NCI-H2029 (cell line): ENCODE data around the gene RAB24.

Experiments used
- DNase-seq: peaks from one replicate; lab custom pipeline; 2025; lab: John Stamatoyannopoulos, UW

RAB24 gene

DNA sequence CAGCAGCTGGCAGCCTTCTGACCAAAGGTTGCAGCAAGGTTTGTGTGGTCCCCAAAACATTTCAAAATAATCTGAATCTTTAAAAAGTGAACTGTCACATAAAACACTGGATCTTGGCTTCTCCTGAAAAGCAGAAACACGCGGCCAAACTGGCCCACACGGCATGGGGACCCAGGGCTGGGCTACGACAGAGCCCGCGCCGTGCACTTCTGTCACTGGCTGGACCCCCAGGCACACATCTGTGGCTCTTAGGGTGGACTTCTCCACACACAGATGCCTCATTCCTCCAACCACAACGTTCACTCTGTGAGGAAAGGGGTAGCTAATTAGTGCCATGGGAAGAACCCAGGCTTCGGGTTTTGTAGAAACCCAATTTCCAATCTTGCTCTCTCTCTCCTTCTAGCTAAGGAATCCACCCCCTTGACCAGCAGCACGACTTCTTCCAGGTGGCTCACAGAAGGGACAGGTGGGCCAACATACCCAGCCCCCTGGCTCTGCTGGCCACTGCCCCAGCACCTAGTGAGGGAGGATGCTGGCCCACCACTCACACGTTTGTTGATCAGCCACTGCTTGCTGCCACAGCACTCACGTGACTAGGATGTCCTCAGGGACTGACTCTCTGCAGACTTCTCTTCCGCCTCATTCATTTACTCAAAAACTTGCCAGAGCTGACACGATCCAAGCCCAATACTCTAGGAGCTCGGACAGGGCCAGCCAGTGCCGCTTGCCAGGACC, 30.1 kb upstream of the RAB24 start:
- DNase-seq, result no peak

DNA sequence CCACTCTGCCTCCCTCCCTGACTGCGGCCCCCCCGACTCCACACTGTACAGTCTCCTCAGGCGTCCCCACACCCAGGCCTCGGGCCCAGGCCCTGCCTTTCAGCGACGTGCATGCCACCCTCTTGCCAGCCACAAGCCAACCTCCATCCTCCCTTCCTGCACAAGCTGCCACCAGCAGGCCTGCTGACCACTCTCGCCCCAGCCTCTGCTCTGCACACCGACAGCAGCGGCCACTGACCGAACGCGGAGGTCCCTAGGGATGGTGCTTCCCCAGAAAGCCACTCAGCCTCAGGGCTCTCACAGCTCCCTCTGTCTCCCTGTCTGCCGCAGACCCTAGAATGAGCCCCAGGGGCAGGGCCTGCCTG, 29.4 kb upstream of the RAB24 start:
- no peak for DNase-seq

DNA sequence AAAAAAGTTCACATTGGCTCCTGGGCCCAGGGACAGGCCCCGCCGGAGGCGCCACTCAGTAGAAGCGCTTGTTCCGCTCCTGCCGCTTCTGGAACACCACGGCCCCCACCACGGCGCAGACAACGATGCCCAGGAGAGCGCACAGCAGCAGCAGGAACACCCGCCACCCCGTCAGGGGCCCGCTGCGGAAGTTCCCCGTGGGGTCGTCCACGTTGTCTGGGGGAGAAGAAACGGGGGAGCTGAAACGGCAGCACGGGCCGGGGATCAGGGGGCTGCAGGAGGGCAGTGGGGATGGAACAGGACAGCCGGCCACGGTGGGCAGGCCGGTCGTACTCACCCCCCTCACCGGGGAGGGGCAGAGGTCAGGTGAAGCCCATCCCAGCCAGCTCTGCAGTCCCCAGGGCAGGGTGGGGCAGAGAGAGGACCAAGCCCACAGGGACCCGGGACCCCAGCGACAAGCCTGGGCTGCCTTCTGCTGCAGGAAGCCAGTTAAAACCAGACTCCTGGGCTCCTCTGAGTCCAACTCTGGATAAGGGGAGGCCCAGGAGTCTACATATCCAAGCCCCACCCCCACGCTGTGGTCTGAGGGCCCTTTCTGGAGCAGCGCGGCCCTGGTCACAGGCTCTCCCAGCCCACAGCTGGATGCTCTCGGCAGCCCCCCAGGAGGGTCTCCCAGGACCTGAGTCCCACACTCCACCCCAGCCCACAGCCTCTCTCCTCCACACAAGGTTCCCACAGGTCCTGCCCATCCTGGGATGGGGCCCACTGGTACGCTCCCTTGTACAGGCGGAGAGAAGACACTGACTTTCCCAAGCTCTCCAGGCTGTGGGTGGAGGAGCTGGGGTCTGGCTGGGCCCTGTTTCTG, 28.7 kb upstream of the RAB24 start:
- DNase-seq, result no peak

DNA sequence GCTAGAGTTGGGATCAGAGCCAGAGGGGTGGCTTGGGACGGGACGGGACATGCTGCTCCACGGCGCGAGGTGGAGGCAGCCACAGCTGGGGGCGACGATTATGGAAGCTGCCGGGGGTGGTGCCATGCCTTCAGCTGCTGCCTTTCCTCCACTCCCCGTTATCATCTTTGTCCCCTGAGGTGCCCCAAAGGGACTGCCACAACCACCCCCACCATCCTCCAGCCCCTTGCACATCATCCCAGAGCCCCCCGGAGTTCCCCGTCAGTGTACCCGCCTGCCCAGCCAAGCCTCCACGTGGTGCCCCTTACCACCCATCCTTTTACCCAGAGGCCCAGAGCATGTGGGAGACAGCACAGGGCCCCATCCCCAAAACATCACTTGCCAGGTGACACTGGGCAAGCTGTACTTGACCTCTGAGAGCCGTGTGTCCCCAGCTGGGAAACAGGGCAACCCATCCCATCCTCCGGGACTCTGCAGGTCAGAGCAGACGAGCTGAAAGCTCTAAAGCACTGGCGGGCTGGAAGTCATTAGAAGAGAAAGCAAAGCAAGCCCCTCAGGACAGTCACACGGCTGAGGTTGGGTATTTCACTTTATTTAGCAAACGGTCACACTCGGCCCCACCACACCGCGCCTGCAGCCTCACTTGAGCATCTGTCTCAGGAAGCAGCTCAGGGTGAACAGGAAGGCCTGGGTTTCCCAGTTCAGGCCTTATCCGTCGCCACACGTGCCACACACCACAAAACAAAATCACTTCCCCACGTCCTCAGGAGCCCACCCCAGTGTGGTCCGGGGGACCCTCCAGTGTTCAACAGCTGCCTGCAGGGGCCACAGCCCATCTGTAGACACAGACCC, 27.7 kb upstream of the RAB24 start:
- no peak for DNase-seq

DNA sequence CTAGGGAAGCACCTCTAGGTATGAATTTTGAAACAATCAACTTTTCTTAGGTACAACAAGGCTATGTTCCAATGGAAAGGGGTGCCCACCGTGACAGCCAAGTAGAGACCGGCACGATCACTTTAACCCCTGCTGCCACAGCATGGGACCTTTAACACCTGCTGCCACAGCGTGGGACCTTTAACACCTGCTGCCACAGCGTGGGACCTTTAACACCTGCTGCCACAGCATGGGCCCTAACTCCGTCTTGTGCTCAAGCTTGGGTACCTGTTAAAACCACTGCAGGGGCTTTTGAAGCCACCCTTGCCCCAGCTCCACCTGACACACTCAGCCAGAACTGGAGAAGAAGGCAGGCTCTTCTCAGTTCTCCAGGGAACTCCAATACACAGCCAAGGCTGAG, 26.4 kb upstream of the RAB24 start:
- no peak for DNase-seq

DNA sequence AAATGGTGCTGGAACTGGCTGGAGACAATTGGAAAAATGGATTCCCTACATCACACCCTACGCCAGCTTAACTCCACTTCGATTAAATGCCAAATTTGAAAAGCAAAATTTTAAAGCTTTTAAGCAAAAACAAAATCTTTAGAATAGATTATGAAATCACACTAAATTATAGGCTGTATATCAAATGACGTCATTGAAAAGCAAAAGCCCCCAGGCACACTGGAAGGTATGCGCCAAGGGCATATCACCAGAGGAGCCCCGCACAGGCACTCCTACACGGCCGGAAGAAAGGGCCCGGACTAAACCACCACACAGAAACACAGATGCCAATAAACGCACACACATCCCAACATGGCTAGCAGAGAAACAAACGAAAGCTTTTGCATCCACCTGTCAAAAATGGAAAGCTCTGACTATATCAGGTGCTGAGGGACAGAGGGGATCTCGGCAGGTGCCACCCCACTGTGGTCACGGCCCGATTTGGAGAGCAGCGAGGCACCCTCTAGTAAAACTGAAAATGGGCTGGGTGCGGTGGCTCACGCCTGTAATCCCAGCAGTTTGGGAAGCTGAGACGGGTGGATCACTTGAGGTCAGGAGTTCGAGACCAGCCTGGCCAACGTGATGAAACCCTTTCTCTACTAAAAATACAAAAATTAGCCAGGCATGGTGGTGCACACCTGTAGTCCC, 25.2 kb upstream of the RAB24 start:
- DNase-seq, result no peak

DNA sequence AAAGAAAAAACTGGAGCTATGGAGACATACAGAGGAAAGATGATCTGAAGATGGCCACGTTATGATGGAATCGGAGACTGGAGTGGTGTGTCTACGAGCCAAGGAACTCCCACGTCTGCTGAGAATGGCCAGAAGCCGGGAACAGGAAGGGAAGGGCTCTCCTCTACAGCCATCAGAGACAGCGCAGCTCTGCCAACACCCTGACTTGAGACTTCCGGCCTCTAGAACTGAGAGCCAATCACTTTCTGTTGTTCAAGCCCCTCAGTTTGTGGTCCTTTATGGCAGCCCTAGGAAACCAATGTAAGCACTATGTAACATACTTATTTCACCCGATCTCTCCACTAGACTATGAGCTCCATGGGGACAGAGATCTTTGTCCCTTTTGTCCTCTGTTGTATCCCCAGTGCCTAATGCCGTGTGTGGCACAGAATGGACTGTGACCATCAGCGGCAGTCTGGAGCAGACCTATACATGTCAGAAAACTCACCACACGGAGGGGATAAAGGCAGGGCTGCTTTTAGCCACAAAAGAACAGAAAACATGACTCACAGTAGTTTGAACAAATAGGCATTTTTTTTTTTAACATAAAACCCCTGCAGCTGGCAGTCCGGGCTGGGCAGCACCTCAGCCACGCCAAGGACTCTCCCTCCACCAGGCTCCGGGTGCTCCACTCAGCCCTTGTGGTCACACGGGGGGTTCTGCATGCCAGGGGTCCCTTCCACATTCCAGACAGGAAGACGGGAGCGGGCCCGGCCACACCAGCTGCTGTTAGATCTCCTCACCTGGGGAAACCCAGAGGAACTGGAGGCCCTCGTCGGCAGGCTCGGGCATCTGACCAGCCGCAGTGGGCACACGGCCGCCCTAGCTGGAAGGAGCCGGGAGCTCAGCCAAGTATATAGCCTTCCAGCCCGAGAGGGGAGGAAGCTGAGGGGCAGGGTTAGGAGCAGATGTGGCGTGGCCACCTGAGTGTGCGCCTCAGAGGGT, 24.3 kb upstream of the RAB24 start:
- no peak for DNase-seq

DNA sequence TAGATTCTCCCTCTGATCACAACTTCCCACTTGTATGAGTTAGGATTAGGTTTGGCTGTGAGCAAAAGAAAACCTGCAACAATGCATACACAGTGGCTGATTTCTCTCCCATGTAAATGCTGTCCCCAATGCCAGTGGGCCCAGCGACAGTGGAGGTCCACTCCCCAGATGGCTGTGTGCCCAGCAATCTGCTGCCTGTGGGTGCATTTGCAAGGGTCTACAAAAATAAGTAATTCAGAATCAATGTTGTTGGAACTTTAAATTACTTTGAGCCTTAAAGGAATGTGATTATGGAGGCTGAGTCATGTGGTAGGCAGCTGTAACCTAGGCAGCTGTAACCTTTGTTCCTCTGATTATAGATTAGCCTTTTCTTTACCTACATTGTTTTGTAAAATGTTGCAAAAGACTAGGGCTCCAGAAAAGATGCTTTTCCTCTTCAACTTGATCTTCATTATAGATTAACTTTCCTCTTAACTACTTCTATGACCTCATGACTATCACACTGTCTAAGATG, 22.4 kb upstream of the RAB24 start:
- no peak for DNase-seq

DNA sequence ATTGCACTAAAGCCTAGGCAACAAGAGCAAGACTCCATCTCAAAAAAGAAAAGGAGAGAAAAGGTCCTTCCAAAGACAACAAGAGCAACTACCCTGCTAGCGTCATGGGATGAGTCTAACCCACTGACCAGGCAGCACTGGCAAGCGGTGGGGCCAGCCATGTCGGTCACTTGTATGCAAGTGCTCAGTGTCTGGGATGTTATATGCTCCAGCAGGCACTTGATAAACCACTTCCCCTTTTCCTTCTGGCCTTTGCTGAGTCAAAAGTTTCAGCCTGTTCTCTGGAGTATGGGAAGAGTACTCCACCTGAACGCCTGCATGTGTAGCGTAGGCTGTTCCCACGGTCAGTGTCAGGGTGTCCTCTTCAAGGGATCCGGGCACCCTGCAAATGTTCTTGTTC, 17.4 kb upstream of the RAB24 start:
- no peak for DNase-seq

DNA sequence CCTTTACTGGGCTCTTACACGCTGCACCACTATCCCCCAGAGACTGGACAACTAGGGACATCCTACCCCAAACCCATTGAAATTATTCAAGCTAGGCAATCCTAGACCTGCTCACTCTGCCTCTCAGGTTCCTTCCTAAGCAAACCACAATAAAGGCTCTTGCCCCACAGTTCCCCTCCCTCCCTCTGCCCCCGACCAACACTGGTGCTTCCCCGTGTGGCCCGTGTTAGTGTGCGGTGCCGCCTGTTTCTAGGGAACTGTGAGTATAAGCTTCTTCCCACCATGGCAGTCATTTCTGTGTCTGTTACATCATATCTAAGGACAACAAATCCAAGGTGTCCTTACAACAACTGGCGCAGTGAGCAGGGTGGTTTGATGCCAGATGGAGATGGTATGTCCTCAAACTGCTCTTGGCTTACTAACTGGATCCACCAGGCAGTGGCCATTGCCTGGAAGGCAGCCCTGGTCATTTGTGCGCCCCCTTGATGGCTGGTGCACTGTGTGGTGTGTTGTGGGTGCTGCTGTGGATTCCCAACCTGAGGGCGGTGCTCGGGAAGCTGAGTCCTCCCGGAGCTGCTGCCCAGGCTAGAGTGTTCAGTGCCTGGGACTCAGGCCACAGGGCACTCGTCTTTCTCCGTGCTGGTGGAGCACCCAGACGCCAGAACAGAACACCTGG, 16.5 kb upstream of the RAB24 start:
- DNase-seq, result no peak

GRCh38 chr5:177317959-177318377, 14.4 kb upstream of the RAB24 start:
- peak; percentile 60 for DNase-seq

- DNase-seq, result no peak
These were observed 12.5 kb upstream of the RAB24 start for GRCh38 chr5:177316005-177316404.

- DNase-seq, result no peak
These were observed 11.9 kb upstream of the RAB24 start for GRCh38 chr5:177315411-177315810.

- no peak for DNase-seq
These were observed 11.1 kb upstream of the RAB24 start for GRCh38 chr5:177314376-177315342.

- DNase-seq, result no peak
These were observed 10.2 kb upstream of the RAB24 start for GRCh38 chr5:177313561-177314259.

GRCh38 chr5:177312649-177313181, 9.2 kb upstream of the RAB24 start:
- no peak for DNase-seq

GRCh38 chr5:177311723-177312648, 8.5 kb upstream of the RAB24 start, which contains the start of gene MXD3:
Gene MXD3, minus strand, starts transcription at chr5:177311898. Its CDS starts 68 bp downstream, at chr5:177311830.
- peak; percentile 98 for DNase-seq
